A549 (cell line): Measurements from ENCODE around the gene FSIP2. TPM values are rescaled to one million over a fixed set of nuclear protein-coding genes. Genes with fewer than 3 reads are reported as not detected.

ENCODE experiments used
- ATAC-seq, 2 experiments: fragments of 200-7000 bp in 1 of 2; fragments of >200 bp in 1 of 2; cut with Nextera tagmentation in 1 of 2; cut with Tn5 transposase in 1 of 2; 3 replicates each; pipeline versions ENCODE4 v1.8.0 to v1.9.1; 2018 to 2020; ENCODE audit warnings: mild to moderate bottlenecking in 1 of 2, moderate library complexity in 1 of 2
- CTCF ChIA-PET: fragments of 300-600 bp; sonication (Branson Sonifier 250); formaldehyde crosslinking; extraction: SDS; loops from one replicate; lab custom pipeline; 2021; ENCODE audit warnings: antibody characterized with exemption, inconsistent platforms; lab: Yijun Ruan, JAX
- POLR2A ChIA-PET: fragments of 350-600 bp; formaldehyde crosslinking; extraction: SDS; loops from one replicate; lab custom pipeline; 2021; ENCODE audit warnings: antibody characterized with exemption, inconsistent platforms; lab: Yijun Ruan, JAX
- DNase-seq, 2 experiments: peaks; one replicate each; pipeline versions ENCODE4 v3.0.0 to v3.0.0-alpha.2; 2011 to 2016; ENCODE audit warnings: low read depth in 1 of 2, low spot score in 1 of 2
- FAIRE-seq: peaks from 2 replicates; lab custom pipeline; 2011; peaks lifted over from hg19 to GRCh38; lab: Jason Lieb, UNC
- H3K27ac ChIP-seq, 2 experiments: fragments of >200 bp; sonication (Bioruptor Twin); formaldehyde crosslinking; 3 replicates each; pipeline ENCODE4 v1.5.1; 2016 to 2017
- H3K4me1 ChIP-seq: fragments of >200 bp; sonication (Bioruptor Twin); formaldehyde crosslinking; 3 replicates; pipeline ENCODE4 v1.6.1; 2016
- H3K4me2 ChIP-seq: fragments of >200 bp; sonication (Bioruptor Twin); formaldehyde crosslinking; 3 replicates; pipeline ENCODE4 v1.6.1; 2016
- H3K4me3 ChIP-seq: fragments of >200 bp; sonication (Bioruptor Twin); formaldehyde crosslinking; 3 replicates; pipeline ENCODE4 v1.5.1; 2016
- H3K9me3 ChIP-seq: fragments of >200 bp; sonication (Bioruptor Twin); formaldehyde crosslinking; 3 replicates; pipeline ENCODE4 v1.6.1; 2016
- ATOH8 ChIP-seq: fragments of 250-450 bp; sonication (Bioruptor Pico); IDR thresholded peaks from 2 replicates; pipeline ENCODE4 v1.5.0; 2020; ENCODE audit warnings: low read depth, mild to moderate bottlenecking, moderate library complexity
- CEBPB ChIP-seq, 2 experiments: fragments of >200 bp in 1 of 2; sonication (Bioruptor Twin) in 1 of 2; formaldehyde crosslinking in 1 of 2; IDR thresholded peaks; 2 replicates each; pipeline ENCODE4 v1.6.1; 2012 to 2016
- CTCF ChIP-seq: fragments of >200 bp; sonication (Bioruptor Twin); formaldehyde crosslinking; IDR thresholded peaks from 3 replicates; pipeline ENCODE4 v1.5.1; 2016
- ESRRA ChIP-seq: fragments of 150-350 bp; IDR thresholded peaks from 2 replicates; pipeline ENCODE4 v1.6.1; 2014; ENCODE audit warnings: mild to moderate bottlenecking, low read length, borderline replicate concordance
- FOSB ChIP-seq: fragments of 250-450 bp; sonication (Bioruptor Pico); IDR thresholded peaks from 2 replicates; pipeline ENCODE4 v1.5.0; 2020; ENCODE audit warnings: mild to moderate bottlenecking, moderate library complexity
- FOXS1 ChIP-seq: fragments of 250-450 bp; sonication (Bioruptor Pico); IDR thresholded peaks from 2 replicates; pipeline ENCODE4 v1.5.0; 2020; ENCODE audit warnings: mild to moderate bottlenecking, moderate library complexity
- GATA3 ChIP-seq: IDR thresholded peaks from 2 replicates; pipeline ENCODE4 v1.6.1; 2012; ENCODE audit warnings: borderline replicate concordance
- HDAC2 ChIP-seq: fragments of 200-600 bp; sonication (generic); IDR thresholded peaks from 2 replicates; pipeline ENCODE4 v1.6.1; 2016
- HEYL ChIP-seq: fragments of 250-450 bp; sonication (Bioruptor Pico); IDR thresholded peaks from 2 replicates; pipeline ENCODE4 v1.8.0; 2021; ENCODE audit warnings: mild to moderate bottlenecking, moderate library complexity
- HMGXB4 ChIP-seq: fragments of 250-450 bp; sonication (Bioruptor Pico); IDR thresholded peaks from 2 replicates; pipeline ENCODE4 v1.5.0; 2021; ENCODE audit warnings: mild to moderate bottlenecking, moderate library complexity, borderline replicate concordance
- HOXA7 ChIP-seq: fragments of 250-450 bp; sonication (Bioruptor Pico); IDR thresholded peaks from 2 replicates; pipeline ENCODE4 v1.5.0; 2020; ENCODE audit warnings: mild to moderate bottlenecking, moderate library complexity
- HOXB13 ChIP-seq: fragments of 250-450 bp; sonication (Bioruptor Pico); IDR thresholded peaks from 2 replicates; pipeline ENCODE4 v1.5.0; 2020; ENCODE audit warnings: low read depth, mild to moderate bottlenecking, moderate library complexity
- KDM1A ChIP-seq: fragments of 200-600 bp; sonication (generic); IDR thresholded peaks from 2 replicates; pipeline ENCODE4 v1.6.1; 2016; ENCODE audit warnings: low read depth, mild to moderate bottlenecking
- KDM5A ChIP-seq: fragments of 200-600 bp; sonication (generic); IDR thresholded peaks from 2 replicates; pipeline ENCODE4 v1.6.1; 2016; ENCODE audit warnings: antibody characterized with exemption, mild to moderate bottlenecking
- MAX ChIP-seq: IDR thresholded peaks from 2 replicates; pipeline ENCODE4 v1.6.1; 2012
- MAZ ChIP-seq: fragments of 150-350 bp; IDR thresholded peaks from 2 replicates; pipeline ENCODE4 v1.6.1; 2014; ENCODE audit warnings: antibody characterized with exemption, low read depth, low read length, borderline replicate concordance
- NPAS2 ChIP-seq: fragments of 250-450 bp; sonication (Bioruptor Pico); IDR thresholded peaks from 2 replicates; pipeline ENCODE4 v1.8.0; 2022; ENCODE audit warnings: mild to moderate bottlenecking, moderate library complexity, borderline replicate concordance
- NR3C1 ChIP-seq: fragments of >200 bp; sonication (Bioruptor Twin); formaldehyde crosslinking; IDR thresholded peaks from 3 replicates; pipeline ENCODE4 v1.6.1; 2017
- POLR2A ChIP-seq: IDR thresholded peaks from 2 replicates; pipeline ENCODE4 v1.6.1; 2012; ENCODE audit warnings: mild to moderate bottlenecking, low read length
- POLR2AphosphoS2 ChIP-seq: conservative IDR thresholded peaks from 2 replicates; pipeline ENCODE4 v1.6.1; 2012; ENCODE audit warnings: low read length, improper control_type of control experiment, inconsistent platforms
- RAD21 ChIP-seq, 2 experiments: fragments of >200 bp in 1 of 2; sonication (Bioruptor Twin) in 1 of 2; formaldehyde crosslinking in 1 of 2; IDR thresholded peaks in 1 of 2; conservative IDR thresholded peaks in 1 of 2; 2 replicates in 1 of 2; 3 replicates in 1 of 2; pipeline ENCODE4 v1.6.1; 2012 to 2018; ENCODE audit warnings: inconsistent platforms in 1 of 2
- RFX5 ChIP-seq: fragments of 450-650 bp; IDR thresholded peaks from 2 replicates; pipeline ENCODE4 v1.7.1; 2014; ENCODE audit warnings: antibody characterized with exemption, mild to moderate bottlenecking, moderate library complexity
- RNF2 ChIP-seq: fragments of 200-600 bp; sonication (generic); IDR thresholded peaks from 2 replicates; pipeline ENCODE4 v1.6.1; 2016; ENCODE audit warnings: low read depth, mild to moderate bottlenecking, antibody characterized with exemption, moderate library complexity, borderline replicate concordance
- SREBF2 ChIP-seq: fragments of 450-650 bp; IDR thresholded peaks from 2 replicates; pipeline ENCODE4 v1.6.1; 2014; ENCODE audit warnings: mild to moderate bottlenecking, moderate library complexity
- USF2 ChIP-seq: fragments of 450-650 bp; IDR thresholded peaks from 2 replicates; pipeline ENCODE4 v1.6.1; 2014; ENCODE audit warnings: antibody characterized with exemption
- ZFP36 ChIP-seq: fragments of 450-650 bp; IDR thresholded peaks from 2 replicates; pipeline ENCODE4 v1.6.1; 2014; ENCODE audit warnings: borderline replicate concordance; ENCODE audit not compliant: partially characterized antibody
- ZSCAN20 ChIP-seq: fragments of 250-450 bp; sonication (Bioruptor Pico); IDR thresholded peaks from 2 replicates; pipeline ENCODE4 v1.8.0; 2022; ENCODE audit warnings: mild to moderate bottlenecking, moderate library complexity
- WGBS: methylation state at CpG from one replicate; pipeline ENCODE4 v1.1.6; 2017; ENCODE audit errors: missing lambda C conversion rate; 5-methylcytosine and 5-hydroxymethylcytosine counted together
- polyA plus RNA-seq, 4 experiments: library from polyadenylated mRNA; depleted of rRNA in 3 of 4; stranded (reverse); fragments of >200 nt; fragmentation: RNase III in 1 of 4; extraction: RNeasy Plus Mini Kit Qiagen cat#74134 plus additional on column Dnase treatment in 1 of 4; gene quantifications; 2 replicates in 3 of 4; 3 replicates in 1 of 4; pipeline ENCODE4 v1.2.3, GENCODE V29; 2011 to 2017

Gene FSIP2
- polyA plus RNA-seq, 2 of the 4 experiments (the other 2 are of a cell fraction) = 0.01 TPM; not detected in 1

GRCh38 chr2:185689906-185690539 lies 48.6 kb upstream of the FSIP2 start (continued):
- no peak for TF ChIP-seq HOXB13 (CRISPR knock-in tag)
- TF ChIP-seq HEYL (CRISPR knock-in tag) = no peak
- TF ChIP-seq KDM5A = no peak
- no peak for TF ChIP-seq ATOH8 (CRISPR knock-in tag)

GRCh38 chr2:185695711-185696235 lies 42.8 kb upstream of the FSIP2 start:
- Histone ChIP-seq H3K27ac (no peak overlapping the region), H3K4me1 (no peaks in the 10 kb centered on the region; the same call in 2 of the 3 replicates), H3K4me3 (no peak overlapping the region), H3K4me2 (no peak overlapping the region), H3K9me3 (no peaks in the 10 kb centered on the region)
- POLR2A ChIA-PET = no interaction called here
- FAIRE-seq = no peak
- WGBS = 22% methylated on average over 2 of the region's 2 CpGs
- no peak for DNase-seq
- no peak for ATAC-seq
- TF ChIP-seq MAZ = no peak
- no peak for TF ChIP-seq KDM5A
- TF ChIP-seq SREBF2 = no peak
- TF ChIP-seq RNF2 = no peak
- no peak for TF ChIP-seq USF2
- no peak for TF ChIP-seq POLR2A
- CTCF ChIA-PET = no interaction called here

- Histone ChIP-seq H3K4me1 (no peaks in the 10 kb centered on the region), H3K4me3 (no peak overlapping the region), H3K4me2 (no peak overlapping the region), H3K27ac (no peak overlapping the region), H3K9me3 (no peaks in the 10 kb centered on the region)
- ATAC-seq = no peak
- FAIRE-seq = no peak
- no peak for DNase-seq
- WGBS = 25% methylated on average over 4 of the region's 4 CpGs
- ChIA-PET POLR2A (no interaction called here), CTCF (no interaction called here)
- TF ChIP-seq MAX (no peak), CTCF (no peak), RFX5 (no peak), FOSB (CRISPR knock-in tag) (no peak), HOXA7 (no peak), RAD21 (conservative IDR thresholded peaks at IDR 0.05 in 1 of 2, IDR thresholded peaks at IDR 0.05 in 1 of 2) (no peak), ESRRA (no peak), POLR2A (no peak), HDAC2 (no peak), ZSCAN20 (CRISPR knock-in tag) (no peak), POLR2AphosphoS2 (no peak), ZFP36 (no peak), CEBPB (IDR thresholded peaks at IDR 0.05) (no peak), NPAS2 (CRISPR knock-in tag) (no peak), HMGXB4 (CRISPR knock-in tag) (no peak), FOXS1 (CRISPR knock-in tag) (no peak), KDM1A (no peak), GATA3 (no peak), NR3C1 (no peak)
Measured at GRCh38 chr2:185700883-185701282, 37.7 kb upstream of the FSIP2 start.
